Lower lobe of right lung (tissue), 2 donors: ENCODE data around the gene CHST14. TPM values are rescaled to one million over a fixed set of nuclear protein-coding genes. Genes with fewer than 3 reads are reported as not detected.
A peak's percentile ranks its signal among the peaks of the same experiment; 100 is the strongest.

Source experiments
- ATAC-seq, 2 donors: fragments of 200-7000 bp; cut with Tn5 transposase; one replicate each; pipeline ENCODE4 v1.9.1; 2020 to 2022; ENCODE audit warnings: mild to moderate bottlenecking in 2 of 2, moderate library complexity in 2 of 2
- DNase-seq: peaks from one replicate; pipeline ENCODE4 v3.0.0-alpha.2; 2020
- H3K27ac ChIP-seq: fragments of 200-600 bp; one replicate; pipeline ENCODE4 v1.8.0; 2022
- H3K27me3 ChIP-seq: fragments of 200-600 bp; one replicate; pipeline ENCODE4 v1.8.0; 2022; ENCODE audit warnings: low read depth
- H3K36me3 ChIP-seq: fragments of 200-600 bp; one replicate; pipeline ENCODE4 v1.8.0; 2022; ENCODE audit warnings: mild to moderate bottlenecking
- H3K4me1 ChIP-seq: fragments of 200-600 bp; one replicate; pipeline ENCODE4 v1.8.0; 2022
- H3K4me3 ChIP-seq: fragments of 200-600 bp; one replicate; pipeline ENCODE4 v1.8.0; 2022; ENCODE audit warnings: mild to moderate bottlenecking
- H3K9me3 ChIP-seq: fragments of 200-600 bp; one replicate; pipeline ENCODE4 v1.8.0; 2022
- CTCF ChIP-seq: fragments of 200-600 bp; IDR thresholded peaks from one replicate; pipeline ENCODE4 v1.8.0; 2022; ENCODE audit warnings: antibody characterized with exemption, mild to moderate bottlenecking
- intact Hi-C: fragments of 100-400 bp; cut with DNase I; formaldehyde crosslinking; loops from one replicate; pipeline ENCODE4 v1.11.0; 2022
- total RNA-seq: library from RNA; stranded (reverse); fragmentation: NEBNext Ultra II Directional; extraction: Animal tissue kit (Norgen Biotek cat#: 25700); gene quantifications from one replicate; pipeline ENCODE4 v1.2.1, GENCODE V29; 2021
- donor health status: DM: no; HTN: yes; CAD: no; lungs with severe emphysema.

The CHST14 gene
- total RNA-seq, 1 donor from 2014 or later = 15.9 TPM

DNA sequence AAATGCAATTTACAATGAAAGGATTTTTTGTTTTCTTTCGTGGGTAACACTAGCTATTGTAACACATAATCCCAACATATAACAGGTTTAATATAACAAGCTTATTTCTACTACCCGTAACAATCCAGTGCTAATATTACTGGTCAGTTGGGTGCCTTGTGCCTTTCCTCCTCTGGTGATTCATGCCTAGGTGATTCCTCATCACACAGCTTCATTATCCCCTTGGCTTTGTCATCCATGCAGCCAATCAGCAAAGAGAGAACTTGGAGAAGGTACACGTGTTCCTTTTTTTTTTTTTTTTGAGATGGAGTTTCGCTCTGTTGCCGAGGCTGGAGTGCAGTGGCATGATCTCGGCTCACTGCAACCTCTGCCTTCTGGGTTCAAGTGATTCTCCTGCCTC lies 30.7 kb downstream of the CHST14 start:
- H3K4me1 ChIP-seq = no peaks in the 10 kb centered on the region
- intact Hi-C loops = no loop called here
- no peak for TF ChIP-seq CTCF
- no peaks in the 10 kb centered on the region for H3K36me3 ChIP-seq
- H3K27ac ChIP-seq = no peak overlapping the region
- DNase-seq = no peak
- ATAC-seq = no peak
- H3K9me3 ChIP-seq = no peaks in the 10 kb centered on the region
- H3K4me3 ChIP-seq = no peak overlapping the region
- H3K27me3 ChIP-seq = peaks cover 3% of the 10 kb centered on the region

DNA sequence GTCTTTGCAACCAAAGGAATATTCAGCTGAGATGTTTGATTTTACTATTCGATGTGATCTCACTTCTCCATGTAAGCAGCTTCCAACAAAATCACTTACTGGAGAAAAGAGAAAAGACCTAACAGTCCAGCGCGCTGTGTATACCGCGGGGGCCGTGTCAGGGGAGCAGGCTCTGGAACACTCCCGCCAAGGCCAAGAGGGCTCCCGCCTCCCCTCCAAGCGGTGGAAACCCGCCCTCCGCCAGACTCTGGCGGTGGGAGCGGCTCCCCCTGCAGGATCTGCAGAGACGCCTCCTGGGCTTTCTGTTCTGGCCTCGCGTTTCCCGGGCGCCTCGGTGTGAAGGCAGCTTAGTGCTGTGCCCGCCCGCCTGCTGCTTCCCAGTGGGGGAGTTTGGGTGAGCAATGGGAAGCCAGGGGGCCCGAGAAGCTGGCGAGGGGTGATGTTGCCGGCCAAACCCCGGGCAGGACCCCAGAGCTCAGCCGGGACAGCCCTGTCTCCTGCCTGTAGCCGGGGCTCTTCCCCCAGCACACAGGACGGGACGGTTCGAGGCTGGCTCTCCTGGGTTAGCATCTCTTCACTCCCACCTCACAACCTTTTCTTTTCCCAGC lies 36.3 kb downstream of the CHST14 start:
- Histone ChIP-seq H3K36me3 (no peaks in the 10 kb centered on the region), H3K4me3 (peak overlapping the region; percentile 38), H3K27ac (no peak overlapping the region), H3K9me3 (no peaks in the 10 kb centered on the region), H3K4me1 (peaks cover 24% of the 10 kb centered on the region), H3K27me3 (peaks cover 3% of the 10 kb centered on the region)
- peak; percentile 86 to 87 for ATAC-seq
- intact Hi-C loops = no loop called here
- DNase-seq = peak; percentile 78
- peak; percentile 78 for TF ChIP-seq CTCF

- no peak overlapping the region for H3K27ac ChIP-seq
- no peak for DNase-seq
- peaks cover 3% of the 10 kb centered on the region for H3K27me3 ChIP-seq
- intact Hi-C loops = no loop called here
- H3K9me3 ChIP-seq = no peaks in the 10 kb centered on the region
- no peaks in the 10 kb centered on the region for H3K36me3 ChIP-seq
- no peak overlapping the region for H3K4me3 ChIP-seq
- no peak for ATAC-seq
- no peak for TF ChIP-seq CTCF
- peaks cover 25% of the 10 kb centered on the region for H3K4me1 ChIP-seq
Measured at GRCh38 chr15:40508216-40508615, 37.4 kb downstream of the CHST14 start.

DNA sequence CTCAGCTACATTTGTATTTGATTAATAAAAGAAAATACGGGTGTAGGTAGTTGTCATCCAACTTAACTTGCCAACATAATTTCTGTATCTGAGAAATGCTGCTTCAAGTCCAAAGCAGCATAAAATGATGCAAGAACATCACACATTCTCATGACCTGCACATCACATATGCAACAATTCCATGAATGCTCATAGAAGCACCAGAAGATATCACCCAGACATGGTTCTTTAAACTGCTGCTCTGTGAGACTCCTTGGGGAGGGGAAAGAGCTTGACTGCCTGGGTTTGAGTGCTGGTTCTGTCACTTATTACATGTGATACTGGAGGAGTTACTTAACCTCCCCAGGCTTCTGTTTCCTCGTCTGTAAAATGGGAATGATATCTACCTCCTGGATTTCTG lies 39.4 kb downstream of the CHST14 start:
- Histone ChIP-seq H3K4me1 (peaks cover 25% of the 10 kb centered on the region), H3K27ac (no peak overlapping the region), H3K9me3 (no peaks in the 10 kb centered on the region), H3K27me3 (no peaks in the 10 kb centered on the region), H3K36me3 (no peaks in the 10 kb centered on the region), H3K4me3 (no peak overlapping the region)
- TF ChIP-seq CTCF = no peak
- no peak for ATAC-seq
- intact Hi-C loops = no loop called here
- DNase-seq = no peak

GRCh38 chr15:40511093-40511471 lies 40.3 kb downstream of the CHST14 start:
- H3K27ac ChIP-seq = peak overlapping the region; percentile 72
- peak overlapping the region; percentile 61 for H3K4me3 ChIP-seq
- no peak for DNase-seq
- TF ChIP-seq CTCF = no peak
- no peaks in the 10 kb centered on the region for H3K9me3 ChIP-seq
- ATAC-seq = peak; percentile 27 to 38
- intact Hi-C loops = no loop called here
- no peaks in the 10 kb centered on the region for H3K27me3 ChIP-seq
- H3K4me1 ChIP-seq = peaks cover 25% of the 10 kb centered on the region
- no peaks in the 10 kb centered on the region for H3K36me3 ChIP-seq
